Stimulated activated CD8-positive, alpha-beta memory T cell treated with anti-CD3 and anti-CD28 coated beads, Interleukin-7, amount 100 ng/mL, for 1 hour (primary cell): Measurements from ENCODE around the gene ZNF697.
A peak's percentile ranks its signal among the peaks of the same experiment; 100 is the strongest.
"Not testable (repeated sequence)": the region's sequence is repeated elsewhere in the genome, so short reads cannot be mapped to it uniquely, and the experiment has no call there.

Experiments
- DNase-seq, 2 donors: peaks; one replicate each; pipeline ENCODE4 v3.0.0-alpha.2; 2020; ENCODE audit warnings: low read depth in 2 of 2

ZNF697 gene

DNA sequence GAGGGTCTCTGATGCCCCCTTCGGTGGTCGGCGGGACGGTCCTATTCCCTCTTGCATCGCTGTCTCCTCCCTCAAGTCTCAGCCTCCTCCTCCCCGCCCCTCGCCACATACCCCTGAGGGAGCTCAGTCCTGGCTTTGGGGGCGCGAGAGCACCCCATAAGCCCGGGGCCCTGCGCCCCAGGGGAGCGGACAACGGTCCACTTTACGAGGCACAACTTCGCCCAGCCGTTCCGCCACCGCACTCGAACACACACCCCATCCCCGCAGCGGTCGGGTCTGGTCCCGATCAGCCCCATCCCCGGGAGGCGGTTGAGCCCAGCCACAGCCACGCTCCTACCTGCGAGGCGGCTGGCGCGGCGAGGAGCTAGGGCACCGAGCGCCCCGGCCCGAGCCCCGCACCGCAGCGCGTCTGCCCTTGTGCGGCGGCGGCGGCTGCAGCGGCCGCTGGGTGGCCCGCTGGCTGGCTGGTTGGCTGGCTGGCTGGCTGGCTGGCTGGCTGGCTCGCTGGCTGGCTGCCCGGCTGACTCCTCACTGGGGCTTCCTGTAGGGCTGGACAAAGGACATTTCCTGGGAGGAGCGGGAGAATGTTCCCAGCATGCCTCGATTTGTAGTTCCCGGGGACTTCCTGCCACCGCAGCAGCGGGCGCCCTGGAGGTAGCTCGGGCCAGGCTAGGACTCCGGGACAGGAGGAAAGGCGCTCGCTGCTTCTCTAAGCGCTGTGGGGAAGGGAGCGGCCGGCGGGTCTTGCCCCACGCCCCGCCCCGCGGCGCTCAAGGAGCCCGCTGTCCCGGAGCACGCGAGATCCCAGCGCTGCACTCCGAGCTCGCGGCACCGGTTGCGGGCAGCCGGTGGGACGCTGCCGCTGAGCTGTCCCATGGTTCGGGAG lies at the start of gene ZNF697:
Gene ZNF697, minus strand, starts transcription at position 533 of the 886 bp plus-strand sequence. CDS start 22,166 bp downstream, outside the sequence.
- DNase-seq: no peak

- no peak for DNase-seq
Measured at GRCh38 chr1:119697598-119697997, 49.5 kb upstream of the ZNF697 start.

DNA sequence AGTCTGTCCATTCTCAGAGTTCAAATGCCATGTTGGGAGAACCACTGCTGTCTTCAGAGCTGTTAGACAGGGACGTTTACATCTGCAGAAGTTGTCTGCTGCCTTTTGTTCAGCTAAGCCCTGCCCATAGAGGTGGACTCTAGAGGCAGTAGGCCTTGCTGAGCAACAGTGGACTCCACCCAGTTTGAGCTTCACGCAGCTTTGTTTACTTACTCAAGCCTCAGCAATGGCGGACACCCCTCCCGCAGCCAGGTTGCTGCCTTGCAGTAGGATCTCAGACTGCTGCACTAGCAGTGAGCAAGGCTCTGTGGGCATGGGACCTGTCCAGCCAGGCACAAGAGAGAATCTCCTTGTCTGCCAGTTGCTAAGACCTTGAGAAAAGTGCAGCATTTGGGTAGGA lies 48.8 kb upstream of the ZNF697 start:
- not testable (repeated sequence) for DNase-seq

DNA sequence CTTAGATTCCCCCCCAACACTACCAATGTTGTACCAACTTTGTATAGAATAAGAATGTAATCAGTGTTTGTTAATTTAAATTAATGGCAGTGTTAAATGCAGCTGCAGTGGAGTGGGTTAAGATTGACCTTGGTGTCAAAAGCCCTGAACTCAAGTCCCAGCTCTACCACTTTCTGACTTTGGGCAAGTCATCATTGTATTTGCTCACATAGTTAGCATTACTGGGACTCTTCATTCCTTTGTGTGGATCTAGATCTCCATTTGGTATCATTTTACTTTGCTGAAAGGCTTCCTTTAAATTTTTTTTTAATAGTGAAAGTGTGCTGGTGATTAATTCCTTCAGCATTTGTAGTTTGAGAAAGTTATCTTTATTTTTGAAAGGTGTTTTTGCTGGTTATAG lies 41.4 kb upstream of the ZNF697 start:
- DNase-seq: no peak

- no peak for DNase-seq
Measured at GRCh38 chr1:119688810-119689209, 40.7 kb upstream of the ZNF697 start.

- no peak for DNase-seq
Measured at GRCh38 chr1:119687434-119688079, 39.5 kb upstream of the ZNF697 start.

GRCh38 chr1:119686661-119687060 lies 38.6 kb upstream of the ZNF697 start:
- DNase-seq: no peak

DNA sequence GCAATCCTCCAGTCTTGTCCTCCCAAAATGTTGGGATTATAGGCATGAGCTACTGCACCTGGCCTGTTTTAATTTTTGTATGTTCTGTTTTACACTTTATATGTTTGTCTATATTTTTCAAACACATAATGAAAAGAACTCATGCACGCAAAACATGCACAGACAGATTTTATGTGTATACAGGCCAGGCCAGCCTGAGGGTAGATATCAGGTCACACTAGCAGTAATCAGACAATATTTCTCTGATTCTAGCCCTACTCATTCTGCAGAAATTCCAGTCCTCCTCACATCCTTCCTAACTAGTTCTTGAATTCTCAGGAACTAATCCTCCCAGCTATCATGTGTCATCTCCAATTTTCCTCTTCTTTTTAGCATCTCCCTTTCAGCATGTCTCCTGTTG lies 35.8 kb upstream of the ZNF697 start:
- no peak for DNase-seq

- no peak for DNase-seq
Measured at GRCh38 chr1:119682141-119682540, 34.1 kb upstream of the ZNF697 start.

- no peak for DNase-seq
Measured at GRCh38 chr1:119681560-119681959, 33.5 kb upstream of the ZNF697 start.

DNA sequence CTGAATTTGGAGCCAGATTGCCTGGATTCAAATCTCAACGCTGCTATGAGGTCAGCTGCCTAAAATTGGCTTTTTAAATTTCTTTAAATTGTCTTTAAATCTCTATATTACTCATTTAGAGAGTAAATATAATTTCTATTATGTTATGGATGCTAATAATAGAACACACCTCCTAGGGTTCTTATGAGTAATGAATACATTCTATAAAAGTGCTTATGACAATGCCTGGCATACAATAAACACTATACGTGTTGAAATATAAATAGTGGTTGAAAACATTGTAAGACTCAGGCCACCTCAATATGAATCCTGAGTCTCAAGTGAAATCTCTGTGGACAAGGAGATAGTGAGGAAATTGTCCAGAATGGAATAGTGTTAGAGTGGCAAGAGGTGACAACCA lies 32.7 kb upstream of the ZNF697 start:
- DNase-seq: no peak

GRCh38 chr1:119680193-119680592 lies 32.1 kb upstream of the ZNF697 start:
- no peak for DNase-seq

GRCh38 chr1:119679223-119679622 lies 31.2 kb upstream of the ZNF697 start:
- no peak for DNase-seq

- no peak for DNase-seq
Measured at GRCh38 chr1:119676571-119677206, 28.6 kb upstream of the ZNF697 start.

GRCh38 chr1:119675349-119676345 lies 27.6 kb upstream of the ZNF697 start:
- DNase-seq: peak in 1 of 2 donors; percentile 44

GRCh38 chr1:119674835-119675289 lies 26.8 kb upstream of the ZNF697 start:
- no peak for DNase-seq

GRCh38 chr1:119674111-119674526 lies 26.1 kb upstream of the ZNF697 start:
- no peak for DNase-seq

DNA sequence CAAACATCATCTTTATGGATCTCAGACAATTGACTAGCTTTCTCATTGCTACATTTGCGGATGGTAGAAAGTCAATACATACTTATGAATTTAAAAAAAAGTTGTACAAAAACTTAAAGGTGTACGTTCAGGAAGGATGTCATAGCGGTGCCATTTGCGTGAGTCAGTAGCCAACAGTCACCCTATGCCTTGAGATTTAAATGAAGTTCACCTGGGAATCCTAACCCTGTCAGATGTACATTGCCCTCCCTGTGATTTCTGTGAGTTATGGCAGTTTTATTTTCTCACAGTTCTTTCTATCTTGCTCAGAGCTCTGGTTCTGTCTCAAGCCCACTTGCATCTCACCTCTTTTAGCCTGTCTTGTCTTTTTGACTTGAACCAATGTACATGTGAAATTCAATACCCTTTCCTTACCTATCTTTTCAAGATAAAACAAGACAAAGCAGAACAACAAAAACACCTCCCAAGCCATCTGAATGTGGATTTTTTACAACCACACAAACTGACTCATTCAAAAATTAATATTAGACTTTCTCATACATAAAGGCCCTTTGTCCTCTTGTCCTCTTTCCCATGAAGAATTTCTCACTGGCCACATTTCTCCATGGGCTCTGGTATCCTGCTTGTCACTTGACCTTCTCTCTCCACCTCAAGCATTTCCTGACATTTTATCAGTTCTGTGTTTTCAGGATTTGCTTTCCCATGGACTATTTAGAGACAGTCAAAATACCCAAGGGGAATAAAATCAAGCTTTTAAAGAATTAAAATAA lies 25.3 kb upstream of the ZNF697 start:
- no peak for DNase-seq

DNA sequence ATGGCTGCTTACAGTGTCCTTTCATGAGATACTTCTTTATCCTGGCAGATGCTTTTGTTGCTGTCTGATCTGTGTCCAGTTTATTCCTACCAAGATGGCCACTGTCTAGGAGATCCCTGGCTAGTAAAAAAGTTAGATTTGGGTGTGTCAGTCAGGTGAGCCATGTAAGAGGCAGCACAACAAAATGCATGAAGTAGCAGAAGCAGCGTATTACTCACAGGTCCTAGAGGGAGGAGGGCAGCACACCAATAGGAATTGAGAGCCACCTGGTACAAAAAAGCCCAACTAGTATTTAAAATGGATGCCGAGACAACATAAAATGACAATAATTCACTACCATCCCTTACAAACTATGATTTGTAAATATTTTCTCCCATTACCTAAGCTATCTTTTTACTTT lies 22.8 kb upstream of the ZNF697 start:
- DNase-seq: no peak

DNA sequence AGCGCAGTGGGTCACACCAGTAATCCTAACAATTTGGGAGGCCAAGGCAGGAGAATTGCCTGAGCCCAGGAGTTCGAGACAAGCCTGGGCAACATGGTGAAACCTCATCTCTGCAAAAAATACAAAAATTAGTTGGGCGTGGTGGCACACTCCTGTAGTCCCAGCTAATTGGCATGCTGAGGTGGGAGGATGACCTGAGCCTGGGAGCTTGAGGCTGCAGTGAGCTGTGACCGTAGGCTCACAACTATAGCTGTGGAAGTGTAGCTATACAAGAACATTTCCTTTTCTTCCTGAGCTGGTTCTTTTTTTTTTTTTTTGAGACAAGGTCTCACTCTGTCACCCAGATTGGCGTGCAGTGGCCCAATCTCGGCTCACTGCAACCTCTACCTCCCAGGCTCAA lies 19.1 kb upstream of the ZNF697 start:
- no peak for DNase-seq

- no peak for DNase-seq
Measured at GRCh38 chr1:119664067-119664466, 16.0 kb upstream of the ZNF697 start.
